Activated T-helper 1 cell treated with Interleukin-2 at 50 U/mL for 16 hours (primary cell): ENCODE measurements around the gene SKP2.

Experiments used
- DNase-seq: peaks from one replicate; pipeline ENCODE4 v3.0.0-alpha.2; 2020; ENCODE audit warnings: low read depth

The SKP2 gene

GRCh38 chr5:36199620-36200019 is 47.7 kb downstream of the SKP2 start:
- no peak for DNase-seq

GRCh38 chr5:36200513-36200912 is 48.6 kb downstream of the SKP2 start:
- no peak for DNase-seq

DNA sequence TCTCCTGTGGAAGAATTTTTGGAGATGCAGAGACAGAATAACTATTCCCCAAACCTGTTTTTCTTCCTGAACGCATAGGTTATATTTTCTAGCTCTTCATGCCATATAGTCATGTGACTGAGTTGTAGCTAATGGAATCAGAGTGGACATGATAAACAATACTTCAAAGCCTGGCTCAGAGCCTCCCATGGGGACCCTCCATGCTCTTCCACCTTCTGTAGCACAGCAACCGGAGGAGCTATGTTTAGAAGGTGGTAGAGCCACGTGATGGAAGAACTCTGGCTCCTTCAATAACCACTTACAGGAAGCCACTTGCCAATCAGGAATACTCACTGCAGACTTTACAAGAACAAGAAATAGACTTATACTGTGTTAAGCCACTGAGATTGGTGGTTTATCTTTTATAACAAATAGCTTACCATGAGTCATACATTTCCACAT is 50.6 kb downstream of the SKP2 start:
- no peak for DNase-seq

DNA sequence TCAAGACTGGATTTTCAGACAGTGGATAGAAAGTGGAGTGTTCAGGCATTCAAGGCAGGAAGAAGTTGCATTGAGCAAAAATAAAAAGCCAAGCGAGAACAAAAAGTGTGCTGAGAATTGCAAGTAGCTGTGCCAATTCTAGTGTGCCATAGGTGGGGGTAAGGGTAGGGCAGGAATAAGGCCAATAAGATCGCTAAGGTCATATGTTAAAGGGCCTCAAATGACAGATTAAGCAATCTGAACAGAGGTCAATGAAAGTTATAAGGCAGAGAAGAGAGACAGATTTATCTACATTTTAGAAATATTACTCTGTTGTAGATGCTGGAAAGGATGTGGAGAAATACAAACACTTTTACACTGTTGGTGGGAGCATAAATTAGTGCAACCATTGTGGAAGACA is 53.4 kb downstream of the SKP2 start:
- DNase-seq, result no peak

DNA sequence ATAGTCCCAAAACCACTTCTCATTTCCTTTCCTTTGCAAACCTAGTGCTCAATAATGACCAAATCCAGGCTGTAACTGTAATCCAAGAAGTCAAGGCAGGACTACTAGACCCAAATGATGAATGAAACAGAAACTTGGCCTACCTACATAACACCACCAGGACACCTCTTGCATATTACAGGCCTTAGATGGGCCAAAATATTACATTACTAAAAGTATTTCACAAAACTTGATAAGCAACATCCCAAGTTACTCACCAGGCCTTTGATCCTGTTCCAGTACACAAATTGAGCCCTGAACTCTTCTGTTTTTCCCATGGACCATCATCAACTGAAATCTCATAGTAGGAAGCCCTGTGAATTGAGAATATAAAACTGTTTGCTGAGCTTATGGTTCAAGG is 55.0 kb downstream of the SKP2 start:
- no peak for DNase-seq

GRCh38 chr5:36208786-36209185 is 56.9 kb downstream of the SKP2 start:
- DNase-seq, result no peak

- DNase-seq, result no peak
These were observed 57.8 kb downstream of the SKP2 start for GRCh38 chr5:36209664-36210063.

DNA sequence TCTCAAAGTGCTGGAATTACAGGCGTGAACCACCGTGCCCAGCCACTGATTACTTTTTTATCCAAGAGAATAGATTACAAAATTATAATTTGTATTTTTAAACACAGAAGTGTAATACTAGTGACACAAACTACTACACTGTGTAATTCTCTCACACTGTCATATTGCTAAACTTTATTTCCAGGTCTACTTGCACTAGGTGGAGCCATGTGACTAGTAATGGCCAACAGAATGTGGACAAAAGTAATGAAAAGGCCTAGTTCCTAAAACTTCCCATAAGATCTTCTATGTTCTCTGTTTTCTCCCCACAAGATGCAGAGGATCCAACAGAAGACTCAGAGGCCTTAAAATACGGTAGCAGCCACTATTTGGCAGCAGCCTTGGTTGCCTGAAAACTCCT is 62.5 kb downstream of the SKP2 start:
- DNase-seq, result no peak

- DNase-seq, result no peak
These were observed 64.0 kb downstream of the SKP2 start for GRCh38 chr5:36215910-36216309.

- no peak for DNase-seq
These were observed 65.7 kb downstream of the SKP2 start for GRCh38 chr5:36217567-36217966.

- DNase-seq, result no peak
These were observed 66.1 kb downstream of the SKP2 start for GRCh38 chr5:36217988-36218387.

- no peak for DNase-seq
These were observed 70.7 kb downstream of the SKP2 start for GRCh38 chr5:36222620-36223019.

DNA sequence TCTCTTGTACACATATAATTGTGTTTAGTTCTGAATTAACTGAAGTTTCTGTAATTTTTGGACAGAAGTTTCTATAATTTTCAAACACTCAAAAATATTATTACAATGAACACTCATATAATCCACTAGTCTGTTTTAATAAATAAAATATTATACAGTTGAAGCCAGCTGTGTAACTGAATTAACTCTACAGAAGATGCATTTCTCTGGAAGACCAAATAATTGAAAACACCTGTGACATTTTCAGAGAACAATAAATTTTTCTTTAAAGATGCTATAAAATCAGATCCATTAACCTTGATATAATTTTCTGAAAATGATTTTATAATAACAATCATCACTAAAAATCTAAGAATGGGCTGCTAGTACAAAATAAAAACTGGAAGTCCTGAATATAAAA is 75.1 kb downstream of the SKP2 start:
- DNase-seq, result no peak

DNA sequence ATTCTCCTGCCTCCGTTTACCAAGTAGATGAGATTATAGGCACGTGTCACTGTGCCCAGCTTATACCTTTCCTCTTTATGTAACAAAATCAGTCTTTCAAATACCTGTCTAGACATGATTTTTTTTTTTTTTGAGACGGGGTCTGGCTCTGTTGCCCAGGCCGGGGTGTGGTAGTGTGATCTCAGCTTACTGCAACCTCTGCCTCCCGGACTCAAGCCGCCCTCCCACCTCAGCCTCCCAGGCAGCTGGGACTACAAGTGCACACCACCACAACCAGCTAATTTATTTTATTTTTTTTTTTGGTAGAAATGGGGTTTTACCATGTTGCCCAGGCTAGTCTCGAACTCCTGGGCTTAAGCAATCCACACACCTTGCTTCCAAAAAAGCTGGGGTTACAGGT is 76.6 kb downstream of the SKP2 start:
- DNase-seq, result no peak

DNA sequence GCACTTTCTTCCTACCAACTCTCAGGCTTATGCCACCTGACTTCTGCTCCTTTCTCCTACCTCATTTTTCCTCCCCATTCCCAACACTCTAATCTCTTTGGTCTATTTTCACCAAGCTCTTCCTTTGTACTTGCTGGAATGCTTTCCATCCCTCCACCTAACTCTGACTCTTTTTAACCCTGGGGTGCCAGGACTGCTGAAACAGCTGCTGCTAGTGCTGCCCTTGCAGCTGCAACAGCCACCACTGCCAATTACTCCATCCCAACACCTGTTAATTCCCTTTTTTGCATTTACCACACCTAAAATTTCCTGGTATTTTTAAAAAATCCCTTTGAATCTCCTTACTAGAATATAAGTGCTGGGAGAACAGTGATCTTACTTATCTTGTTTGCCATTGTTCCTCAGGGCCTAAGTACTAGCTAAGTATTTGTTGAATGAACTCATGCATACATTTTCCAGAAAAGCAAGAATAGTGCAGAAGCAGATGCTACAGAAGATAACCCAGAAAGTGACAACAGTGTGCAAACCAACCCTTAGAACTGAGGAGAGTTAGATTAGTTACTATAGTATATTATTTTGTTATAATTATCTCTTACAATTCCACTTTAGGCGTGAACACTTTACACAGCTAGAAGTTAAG is 78.4 kb downstream of the SKP2 start:
- DNase-seq, result no peak

GRCh38 chr5:36232533-36232932 is 80.6 kb downstream of the SKP2 start:
- no peak for DNase-seq
